Inferior parietal cortex (tissue), 1 donor: ENCODE data around the gene ARSK.

Experiments
- DNase-seq: peaks from one replicate; pipeline ENCODE4 v3.0.0-alpha.2; 2016; ENCODE audit errors: extremely low spot score

ARSK gene

DNA sequence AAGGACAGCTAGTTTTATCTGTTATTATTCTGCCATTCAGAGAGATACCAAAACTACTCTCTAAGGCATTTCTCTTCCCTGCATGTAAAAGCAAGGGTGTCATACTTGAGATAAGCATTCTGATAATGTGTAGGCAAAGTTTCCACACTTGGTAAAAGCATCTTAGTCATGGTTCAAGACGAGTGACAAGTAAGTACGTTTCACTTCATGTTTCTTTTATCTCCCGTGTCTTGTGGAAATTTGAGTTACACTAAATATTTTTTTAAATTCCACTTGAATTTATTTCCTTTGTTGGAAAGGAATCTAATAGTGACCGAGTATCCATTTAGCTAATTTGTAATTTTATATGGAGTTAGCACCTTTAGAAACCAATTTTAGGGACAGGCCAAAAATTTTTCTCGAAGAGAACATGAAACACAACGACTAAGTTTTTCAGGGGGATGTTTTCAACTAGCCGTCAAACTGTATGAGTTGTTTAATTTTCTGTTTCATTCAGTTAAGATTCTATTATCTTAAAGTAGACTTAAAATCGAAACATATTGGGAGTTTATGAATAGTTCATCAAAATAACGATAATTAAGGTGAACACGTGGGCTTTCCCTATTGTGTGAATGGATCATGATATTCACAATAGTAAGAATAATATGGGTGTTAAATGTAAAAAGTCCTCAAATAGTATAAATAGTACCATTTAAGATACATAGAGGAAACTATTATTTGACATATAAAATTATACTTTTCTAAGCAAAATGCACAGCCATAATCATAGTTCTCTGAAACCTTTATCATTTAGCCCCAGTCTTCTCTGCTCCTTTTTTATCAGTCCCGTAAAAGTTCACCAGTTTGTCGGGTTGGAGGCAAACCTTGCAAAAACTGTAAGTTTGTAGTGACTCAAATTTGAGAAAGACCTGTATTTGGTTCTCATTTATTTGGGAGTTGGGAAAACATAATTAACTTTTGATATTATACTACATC lies 93.3 kb downstream of the ARSK start:
- no peak for DNase-seq

GRCh38 chr5:95649274-95649673 lies 94.4 kb downstream of the ARSK start:
- DNase-seq = no peak

DNA sequence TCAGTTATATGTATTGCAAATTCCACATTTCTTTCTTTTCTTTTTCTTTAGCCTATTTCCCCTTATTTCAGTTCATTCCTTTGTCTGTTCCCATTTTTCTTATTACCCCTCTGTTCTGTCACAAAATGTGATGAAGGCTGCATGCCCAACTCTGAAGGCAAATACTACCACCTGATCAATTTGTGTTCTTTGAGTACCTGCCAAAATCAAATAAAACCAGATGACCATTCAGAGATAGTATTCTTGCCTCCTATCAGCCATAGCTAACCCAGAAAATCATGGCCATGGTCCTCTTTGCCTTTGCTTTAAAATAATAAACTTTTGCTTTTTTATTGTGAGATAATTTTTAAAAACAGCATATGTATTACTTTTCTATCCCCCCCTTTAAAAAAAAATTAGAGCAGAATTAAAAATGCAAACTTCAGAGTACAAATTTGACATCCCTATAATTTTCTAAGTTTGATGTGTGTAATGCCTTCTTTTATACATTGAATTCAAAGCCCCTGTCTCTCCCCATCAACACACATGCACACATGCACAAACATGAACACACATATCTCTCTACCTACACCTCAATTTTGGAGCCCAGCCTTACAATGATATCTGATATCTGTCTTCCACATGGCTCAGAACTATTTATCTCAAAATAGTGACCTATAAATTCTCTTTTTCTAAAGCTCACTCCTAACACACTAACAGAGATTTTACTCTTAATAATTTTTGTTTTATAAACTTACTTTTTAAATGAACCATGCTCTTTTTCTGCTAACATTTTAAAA lies 95.1 kb downstream of the ARSK start:
- no peak for DNase-seq

DNA sequence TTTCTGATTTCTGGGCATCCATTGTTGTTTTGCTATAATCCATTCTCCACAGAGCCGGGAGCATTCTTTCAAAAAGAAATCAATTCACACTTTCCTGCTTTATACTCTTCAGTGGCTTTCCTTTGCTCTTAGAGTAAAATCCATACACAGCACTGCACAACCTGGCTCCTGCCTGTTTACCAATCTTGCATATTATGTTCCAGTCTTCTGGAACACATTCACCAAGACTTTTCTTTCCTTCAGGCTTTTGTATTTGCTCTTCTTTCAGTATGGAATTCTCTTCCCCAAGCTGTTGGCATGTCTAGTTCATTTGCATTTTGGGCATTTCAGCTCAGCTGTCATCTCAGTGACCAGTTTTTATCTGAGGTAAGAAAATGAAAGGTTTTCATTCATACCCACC lies 97.9 kb downstream of the ARSK start:
- DNase-seq = no peak

- no peak for DNase-seq
Measured at GRCh38 chr5:95654196-95654595, 99.3 kb downstream of the ARSK start.
